Liver (tissue), 9 donors: ENCODE data around the gene PRR30. TPM values are rescaled to one million over a fixed set of nuclear protein-coding genes. Genes with fewer than 3 reads are reported as not detected.
A peak's percentile ranks its signal among the peaks of the same experiment; 100 is the strongest.

Experiments used
- DNase-seq: peaks from one replicate; pipeline ENCODE4 v3.0.0-alpha.2; 2017; ENCODE audit warnings: low spot score
- H3K27ac ChIP-seq, 2 donors: one replicate each; pipeline ENCODE4 v1.7.0; 2013; ENCODE audit warnings: inconsistent platforms in 2 of 2, low read length in 2 of 2, control low read depth in 1 of 2, low read depth in 1 of 2, mild to moderate bottlenecking in 1 of 2
- H3K27me3 ChIP-seq, 4 donors: one replicate each; pipeline versions ENCODE4 v1.6.1 to v1.7.0; 2013; ENCODE audit warnings: low read length in 3 of 4, inconsistent platforms in 1 of 4, mild to moderate bottlenecking in 1 of 4, moderate library complexity in 1 of 4; ENCODE audit not compliant: control insufficient read depth in 4 of 4, insufficient read depth in 4 of 4
- H3K36me3 ChIP-seq, 4 donors: one replicate each; pipeline versions ENCODE4 v1.6.1 to v1.7.0; 2013; ENCODE audit warnings: low read length in 3 of 4, mild to moderate bottlenecking in 3 of 4, low read depth in 1 of 4, moderate library complexity in 1 of 4; ENCODE audit not compliant: control insufficient read depth in 4 of 4, insufficient read depth in 3 of 4
- H3K4me1 ChIP-seq, 4 donors: one replicate each; pipeline versions ENCODE4 v1.6.1 to v1.7.0; 2013; ENCODE audit warnings: low read length in 3 of 4, mild to moderate bottlenecking in 3 of 4, moderate library complexity in 1 of 4; ENCODE audit not compliant: control insufficient read depth in 4 of 4, insufficient read depth in 4 of 4
- H3K4me3 ChIP-seq, 3 donors: one replicate each; pipeline versions ENCODE4 v1.6.1 to v1.7.0; 2013; ENCODE audit warnings: low read length in 3 of 3, control low read depth in 1 of 3, low read depth in 1 of 3, mild to moderate bottlenecking in 1 of 3
- H3K9ac ChIP-seq, 2 donors: one replicate each; pipeline ENCODE4 v1.7.0; 2013; ENCODE audit warnings: low read length in 2 of 2, mild to moderate bottlenecking in 2 of 2, moderate library complexity in 2 of 2, control low read depth in 1 of 2, low read depth in 1 of 2
- H3K9me3 ChIP-seq, 4 donors: one replicate each; pipeline versions ENCODE4 v1.6.1 to v1.7.0; 2013; ENCODE audit warnings: low read length in 3 of 4; ENCODE audit not compliant: control insufficient read depth in 4 of 4
- ATF3 ChIP-seq: IDR thresholded peaks from 2 replicates; pipeline ENCODE4 v1.6.1; 2016; ENCODE audit warnings: antibody characterized with exemption
- CTCF ChIP-seq: fragments of 150-350 bp; IDR thresholded peaks from 2 replicates; pipeline ENCODE4 v1.5.1; 2017; ENCODE audit warnings: improper control_type of control experiment, low read depth, low read length; ENCODE audit not compliant: missing input control
- EGR1 ChIP-seq, 2 donors: IDR thresholded peaks; 2 replicates each; pipeline ENCODE4 v1.6.1; 2016 to 2018; ENCODE audit warnings: antibody characterized with exemption in 2 of 2, low read depth in 2 of 2
- FOXA1 ChIP-seq: IDR thresholded peaks from 2 replicates; pipeline ENCODE4 v1.6.1; 2016; ENCODE audit warnings: antibody characterized with exemption
- FOXA2 ChIP-seq: IDR thresholded peaks from 2 replicates; pipeline ENCODE4 v1.6.1; 2016; ENCODE audit warnings: antibody characterized with exemption
- GABPA ChIP-seq, 2 donors: IDR thresholded peaks in 1 of 2; conservative IDR thresholded peaks in 1 of 2; 2 replicates each; pipeline ENCODE4 v1.6.1; 2016; ENCODE audit warnings: antibody characterized with exemption in 2 of 2, mild to moderate bottlenecking in 1 of 2, moderate library complexity in 1 of 2
- HNF4A ChIP-seq, 2 donors: conservative IDR thresholded peaks; 2 replicates each; pipeline ENCODE4 v1.6.1; 2016; ENCODE audit warnings: antibody characterized with exemption in 2 of 2, mild to moderate bottlenecking in 2 of 2
- HNF4G ChIP-seq: IDR thresholded peaks from 2 replicates; pipeline ENCODE4 v1.6.1; 2016; ENCODE audit warnings: antibody characterized with exemption
- JUND ChIP-seq, 2 donors: IDR thresholded peaks; 2 replicates each; pipeline ENCODE4 v1.6.1; 2016; ENCODE audit warnings: antibody characterized with exemption in 2 of 2
- MAX ChIP-seq: IDR thresholded peaks from 2 replicates; pipeline ENCODE4 v1.6.1; 2016; ENCODE audit warnings: antibody characterized with exemption
- NR2F2 ChIP-seq: IDR thresholded peaks from 2 replicates; pipeline ENCODE4 v1.6.1; 2016; ENCODE audit warnings: antibody characterized with exemption
- RAD21 ChIP-seq, 2 donors: IDR thresholded peaks; 2 replicates each; pipeline ENCODE4 v1.6.1; 2016; ENCODE audit warnings: antibody characterized with exemption in 2 of 2, mild to moderate bottlenecking in 2 of 2
- REST ChIP-seq: IDR thresholded peaks from 2 replicates; pipeline ENCODE4 v1.6.1; 2016; ENCODE audit warnings: antibody characterized with exemption, mild to moderate bottlenecking
- RXRA ChIP-seq, 2 donors: IDR thresholded peaks; 2 replicates each; pipeline ENCODE4 v1.6.1; 2017 to 2018; ENCODE audit warnings: antibody characterized with exemption in 2 of 2, mild to moderate bottlenecking in 1 of 2
- SP1 ChIP-seq: IDR thresholded peaks from 2 replicates; pipeline ENCODE4 v1.6.1; 2018; ENCODE audit warnings: antibody characterized with exemption, mild to moderate bottlenecking
- TAF1 ChIP-seq: conservative IDR thresholded peaks from 2 replicates; pipeline ENCODE4 v1.6.1; 2016; ENCODE audit warnings: antibody characterized with exemption, mild to moderate bottlenecking
- YY1 ChIP-seq: IDR thresholded peaks from 2 replicates; pipeline ENCODE4 v1.6.1; 2016; ENCODE audit warnings: antibody characterized with exemption, mild to moderate bottlenecking
- ZBTB33 ChIP-seq: IDR thresholded peaks from 2 replicates; pipeline ENCODE4 v1.6.1; 2016; ENCODE audit warnings: antibody characterized with exemption
- WGBS: extraction: QIAGEN DNeasy Blood & Tissue Kit; methylation state at CpG from one replicate; pipeline ENCODE4 v1.1.7; 2013; 5-methylcytosine and 5-hydroxymethylcytosine counted together
- polyA plus RNA-seq, 2 donors: library from polyadenylated mRNA; stranded (reverse) in 1 of 2; unstranded in 1 of 2; fragments of 200-250 nt in 1 of 2; fragments of >200 nt in 1 of 2; fragmentation: Nextera tagmentation in 1 of 2; extraction: Ambion mirVana in 1 of 2; gene quantifications; one replicate each; pipeline versions ENCODE4 v1.2.1 to v1.2.3, GENCODE V29; 2013 to 2015
- total RNA-seq, 2 donors: library from RNA; depleted of rRNA; stranded (reverse); fragments of >200 nt; gene quantifications; one replicate each; pipeline ENCODE4 v1.2.3, GENCODE V29; 2014
- donor health status: healthy.
- donor health status: healthy.
- donor health status: healthy.
- donor health status: healthy.
- donor health status: healthy.

Gene PRR30
- total and polyA plus RNA-seq, 4 donors: not detected

- no peak overlapping the region for H3K4me3 ChIP-seq
- peaks cover 10 to 42% (median 23%) of the 10 kb centered on the region in 4 donors for H3K4me1 ChIP-seq
- no peaks in the 10 kb centered on the region for H3K9me3 ChIP-seq
- 53% methylated on average over 4 of the region's 4 CpGs for WGBS
- no peak for DNase-seq
- TF ChIP-seq ATF3: peak; percentile 66
- TF ChIP-seq NR2F2: no peak
- no peak for TF ChIP-seq GABPA (IDR thresholded peaks at IDR 0.05 in 1 of 2, conservative IDR thresholded peaks at IDR 0.05 in 1 of 2)
- TF ChIP-seq MAX: peak; percentile 59
- peak; percentile 18 for TF ChIP-seq HNF4G
- peak in 1 of 2 donors; percentile 56 for TF ChIP-seq JUND (IDR thresholded peaks at IDR 0.05)
- TF ChIP-seq SP1: peak; percentile 51
- peak; percentile 72 to 84 for TF ChIP-seq RXRA (IDR thresholded peaks at IDR 0.05)
- no peak for TF ChIP-seq CTCF
- peak; percentile 66 for TF ChIP-seq YY1
- no peak for TF ChIP-seq RAD21 (IDR thresholded peaks at IDR 0.05)
- peak; percentile 59 to 72 for TF ChIP-seq HNF4A (conservative IDR thresholded peaks at IDR 0.05)
- TF ChIP-seq EGR1 (IDR thresholded peaks at IDR 0.05; ENCODE audit: low read depth in 2 of 2): peak in 1 of 2 donors; percentile 33
- no peak for TF ChIP-seq ZBTB33
- TF ChIP-seq FOXA2: no peak
- TF ChIP-seq TAF1: no peak
- no peak for TF ChIP-seq REST
- TF ChIP-seq FOXA1: no peak
- H3K27ac ChIP-seq: peak overlapping the region; percentile 81 to 96
- no peak overlapping the region for H3K9ac ChIP-seq
- no peaks in the 10 kb centered on the region for H3K27me3 ChIP-seq
- H3K36me3 ChIP-seq: no peaks in the 10 kb centered on the region
Measured at GRCh38 chr2:27184115-27184514, 44.9 kb upstream of the PRR30 start.
